ENCODE data around the gene PATJ. TPM values are rescaled to one million over a fixed set of nuclear protein-coding genes. Genes with fewer than 3 reads are reported as not detected.
"Not testable (repeated sequence)": the region's sequence is repeated elsewhere in the genome, so short reads cannot be mapped to it uniquely, and the experiment has no call there.

The PATJ gene
- total RNA-seq, 4 donors from 2014 or later, result 54.9 to 187 (median 62.1) TPM

DNA sequence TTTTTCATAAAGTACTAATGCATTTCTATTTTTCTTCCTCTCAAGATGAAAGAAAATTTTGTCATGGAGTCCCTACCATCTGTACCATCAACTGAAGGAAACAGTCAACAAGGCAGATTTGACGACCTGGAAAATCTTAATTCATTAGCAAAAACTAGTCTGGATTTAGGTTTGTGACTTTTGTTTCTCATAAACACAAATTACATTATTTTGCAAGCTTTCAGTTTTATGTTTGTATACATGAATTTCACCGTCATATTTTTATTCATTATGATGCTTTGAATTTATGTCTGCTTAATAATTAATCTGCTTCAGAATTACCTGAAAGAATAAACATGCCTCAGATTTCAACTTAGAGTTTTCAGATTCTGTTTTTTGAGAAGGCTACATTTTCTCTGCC is 132.9 kb downstream of the PATJ start:
- 96% methylated on average over 2 of the region's 2 CpGs for WGBS
- H3K4me1 ChIP-seq, result no peaks in the 10 kb centered on the region
- DNase-seq (ENCODE audit: low spot score in 2 of 2), result no peak
- no peak overlapping the region for H3K4me3 ChIP-seq
- TF ChIP-seq POLR2AphosphoS5 (IDR thresholded peaks at IDR 0.05) (no peak), EP300 (IDR thresholded peaks at IDR 0.05) (no peak), POLR2A (IDR thresholded peaks at IDR 0.05) (no peak)
- TF ChIP-seq, protein P1, sequence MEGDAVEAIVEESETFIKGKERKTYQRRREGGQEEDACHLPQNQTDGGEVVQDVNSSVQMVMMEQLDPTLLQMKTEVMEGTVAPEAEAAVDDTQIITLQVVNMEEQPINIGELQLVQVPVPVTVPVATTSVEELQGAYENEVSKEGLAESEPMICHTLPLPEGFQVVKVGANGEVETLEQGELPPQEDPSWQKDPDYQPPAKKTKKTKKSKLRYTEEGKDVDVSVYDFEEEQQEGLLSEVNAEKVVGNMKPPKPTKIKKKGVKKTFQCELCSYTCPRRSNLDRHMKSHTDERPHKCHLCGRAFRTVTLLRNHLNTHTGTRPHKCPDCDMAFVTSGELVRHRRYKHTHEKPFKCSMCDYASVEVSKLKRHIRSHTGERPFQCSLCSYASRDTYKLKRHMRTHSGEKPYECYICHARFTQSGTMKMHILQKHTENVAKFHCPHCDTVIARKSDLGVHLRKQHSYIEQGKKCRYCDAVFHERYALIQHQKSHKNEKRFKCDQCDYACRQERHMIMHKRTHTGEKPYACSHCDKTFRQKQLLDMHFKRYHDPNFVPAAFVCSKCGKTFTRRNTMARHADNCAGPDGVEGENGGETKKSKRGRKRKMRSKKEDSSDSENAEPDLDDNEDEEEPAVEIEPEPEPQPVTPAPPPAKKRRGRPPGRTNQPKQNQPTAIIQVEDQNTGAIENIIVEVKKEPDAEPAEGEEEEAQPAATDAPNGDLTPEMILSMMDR (IDR thresholded peaks at IDR 0.05), result no peak
- H3K9me3 ChIP-seq, result no peaks in the 10 kb centered on the region
- no peak overlapping the region for H3K27ac ChIP-seq
- H3K27me3 ChIP-seq, result no peaks in the 10 kb centered on the region
- peaks cover 38% of the 10 kb centered on the region for H3K36me3 ChIP-seq

- not testable (repeated sequence) for H3K9me3 ChIP-seq; H3K4me3 ChIP-seq; DNase-seq (ENCODE audit: low spot score in 2 of 2); H3K27me3 ChIP-seq; H3K27ac ChIP-seq; H3K4me1 ChIP-seq
- WGBS, result 92% methylated on average over 5 of the region's 5 CpGs
- H3K36me3 ChIP-seq, result peaks cover 34% of the 10 kb centered on the region
Measured at GRCh38 chr1:61879887-61880474, 137.7 kb downstream of the PATJ start.

GRCh38 chr1:61887076-61887867 is 145.0 kb downstream of the PATJ start:
- H3K27me3 ChIP-seq, result no peaks in the 10 kb centered on the region
- H3K36me3 ChIP-seq, result peaks cover 6% of the 10 kb centered on the region
- peaks cover 3% of the 10 kb centered on the region for H3K4me1 ChIP-seq
- TF ChIP-seq POLR2A (IDR thresholded peaks at IDR 0.05) (no peak), EP300 (IDR thresholded peaks at IDR 0.05) (no peak), POLR2AphosphoS5 (IDR thresholded peaks at IDR 0.05) (no peak)
- TF ChIP-seq, protein P1 (IDR thresholded peaks at IDR 0.05), result no peak
- H3K9me3 ChIP-seq, result no peaks in the 10 kb centered on the region
- no peak overlapping the region for H3K27ac ChIP-seq
- 81% methylated on average over 3 of the region's 3 CpGs for WGBS
- H3K4me3 ChIP-seq, result no peak overlapping the region
- no peak for DNase-seq (ENCODE audit: low spot score in 2 of 2)

DNA sequence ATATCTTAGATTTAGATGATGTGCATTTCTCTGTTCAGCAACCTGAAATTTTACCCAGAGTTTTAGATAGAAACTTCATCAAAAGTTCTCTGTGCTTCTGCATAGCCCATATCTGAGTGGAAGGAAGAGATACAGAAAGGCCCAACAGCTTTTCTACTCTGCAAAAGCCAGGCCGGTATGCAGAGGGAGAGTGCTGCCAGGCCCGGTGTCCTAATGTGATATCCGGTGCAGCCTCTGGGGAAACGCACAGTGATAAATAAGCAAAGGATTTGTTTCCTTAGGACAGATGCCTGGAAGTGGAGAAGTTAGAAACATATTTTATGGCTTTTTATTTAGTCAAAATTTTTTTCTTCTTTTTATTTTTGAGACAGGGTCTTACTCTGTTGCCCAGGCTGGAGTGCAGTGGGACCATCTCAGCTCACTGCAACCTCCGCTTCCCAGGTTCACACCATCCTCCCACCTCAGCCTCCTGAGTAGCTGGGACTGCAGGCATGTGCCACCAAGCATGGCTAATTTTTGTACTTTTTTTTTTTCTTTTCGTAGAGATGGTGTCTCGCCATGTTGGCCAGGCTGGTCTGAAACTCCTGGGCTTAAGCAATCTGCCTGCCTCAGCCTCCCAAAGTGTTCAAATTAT is 145.8 kb downstream of the PATJ start:
- no peak overlapping the region for H3K27ac ChIP-seq
- H3K36me3 ChIP-seq, result peaks cover 6% of the 10 kb centered on the region
- TF ChIP-seq POLR2AphosphoS5 (IDR thresholded peaks at IDR 0.05) (no peak), POLR2A (IDR thresholded peaks at IDR 0.05) (no peak), EP300 (IDR thresholded peaks at IDR 0.05) (no peak)
- TF ChIP-seq, protein P1 (IDR thresholded peaks at IDR 0.05), result no peak
- 75% methylated on average over 7 of the region's 7 CpGs for WGBS
- H3K4me1 ChIP-seq, result peaks cover 3% of the 10 kb centered on the region
- DNase-seq (ENCODE audit: low spot score in 2 of 2), result no peak
- H3K9me3 ChIP-seq, result no peaks in the 10 kb centered on the region
- H3K27me3 ChIP-seq, result no peaks in the 10 kb centered on the region
- H3K4me3 ChIP-seq, result no peak overlapping the region

- Histone ChIP-seq H3K9me3 (no peaks in the 10 kb centered on the region), H3K4me3 (no peak overlapping the region), H3K4me1 (peaks cover 3% of the 10 kb centered on the region), H3K36me3 (peaks cover 6% of the 10 kb centered on the region), H3K27ac (no peak overlapping the region), H3K27me3 (no peaks in the 10 kb centered on the region)
- DNase-seq (ENCODE audit: low spot score in 2 of 2), result no peak
- 92% methylated on average over 1 of the region's 1 CpG for WGBS
- TF ChIP-seq EP300 (IDR thresholded peaks at IDR 0.05) (no peak), POLR2AphosphoS5 (IDR thresholded peaks at IDR 0.05) (no peak), POLR2A (IDR thresholded peaks at IDR 0.05) (no peak)
- TF ChIP-seq, protein P1 (IDR thresholded peaks at IDR 0.05), result no peak
Measured at GRCh38 chr1:61888808-61889207, 146.5 kb downstream of the PATJ start.

DNA sequence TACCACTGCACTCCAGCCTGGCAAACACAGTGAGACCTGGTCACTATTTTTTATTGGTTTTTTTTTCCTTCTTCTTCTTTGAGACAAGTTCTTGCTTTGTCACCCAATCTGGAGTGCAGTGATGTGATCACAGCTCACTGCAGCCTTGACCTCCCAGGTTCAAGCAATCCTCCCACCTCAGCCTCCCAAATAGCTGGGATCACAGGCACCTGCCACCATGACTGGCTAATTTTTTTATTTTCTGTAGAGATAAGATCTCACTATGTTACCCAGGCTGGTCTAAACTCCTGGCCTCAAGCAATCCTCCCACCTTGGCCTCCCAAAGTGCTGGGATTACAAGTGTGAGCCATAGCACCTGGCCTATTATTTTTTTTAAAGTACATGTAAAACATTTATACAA is 148.2 kb downstream of the PATJ start:
- H3K4me1 ChIP-seq, result not testable (repeated sequence)

More for the DNA sequence above, 148.2 kb downstream of the PATJ start:
- not testable (repeated sequence) for DNase-seq (ENCODE audit: low spot score in 2 of 2); H3K9me3 ChIP-seq; H3K27ac ChIP-seq; H3K4me3 ChIP-seq; H3K27me3 ChIP-seq; H3K36me3 ChIP-seq
